ENCODE data around the gene XYLT2. TPM values are rescaled to one million over a fixed set of nuclear protein-coding genes. Genes with fewer than 3 reads are reported as not detected.

The XYLT2 gene
- total RNA-seq, 4 donors from 2014 or later, result 27.6 to 32.3 (median 29.9) TPM

DNA sequence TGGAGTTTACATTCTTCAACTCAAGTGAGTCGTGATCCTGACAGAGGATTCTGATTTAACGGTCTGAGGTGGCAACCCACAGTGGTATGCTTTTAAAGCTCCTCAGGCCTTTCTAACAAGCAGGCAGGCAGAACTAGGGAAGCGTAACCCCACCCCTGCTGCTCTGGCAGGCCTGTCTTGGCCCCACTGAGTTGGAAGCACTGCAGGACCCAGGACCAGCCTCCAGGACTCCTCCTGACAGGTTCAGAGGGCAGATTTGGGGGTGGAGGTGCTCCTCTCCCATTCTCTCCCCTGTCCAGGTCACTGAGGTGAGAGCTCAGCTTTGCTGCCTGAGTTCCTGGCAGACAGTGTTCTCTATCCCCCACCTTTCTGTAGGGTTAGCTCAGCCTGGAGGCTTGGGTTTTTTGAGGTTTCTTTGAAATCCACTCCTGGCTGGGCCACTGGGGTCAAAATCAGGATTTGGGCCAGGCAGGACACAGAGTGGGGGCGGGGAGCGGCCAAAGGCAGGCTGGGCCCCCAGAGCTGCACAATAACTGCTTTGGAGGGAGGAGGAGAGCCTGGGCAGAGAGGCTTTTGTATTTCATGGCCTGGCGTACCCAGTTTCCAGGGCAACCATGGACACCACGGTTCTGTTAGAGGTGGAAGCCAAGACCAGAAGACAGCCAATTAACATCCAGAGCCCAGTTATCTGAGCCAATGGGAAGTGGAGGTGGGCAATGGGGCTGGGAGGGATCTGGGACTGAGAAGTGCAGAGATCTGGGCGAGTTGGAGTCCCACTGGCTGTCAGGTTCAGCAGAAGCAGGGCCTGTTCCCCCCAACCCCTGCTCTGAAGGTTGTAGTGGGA is 17.5 kb downstream of the XYLT2 start:
- TF ChIP-seq POLR2A (IDR thresholded peaks at IDR 0.05) (no peak), EP300 (IDR thresholded peaks at IDR 0.05) (no peak)
- TF ChIP-seq, protein P1, sequence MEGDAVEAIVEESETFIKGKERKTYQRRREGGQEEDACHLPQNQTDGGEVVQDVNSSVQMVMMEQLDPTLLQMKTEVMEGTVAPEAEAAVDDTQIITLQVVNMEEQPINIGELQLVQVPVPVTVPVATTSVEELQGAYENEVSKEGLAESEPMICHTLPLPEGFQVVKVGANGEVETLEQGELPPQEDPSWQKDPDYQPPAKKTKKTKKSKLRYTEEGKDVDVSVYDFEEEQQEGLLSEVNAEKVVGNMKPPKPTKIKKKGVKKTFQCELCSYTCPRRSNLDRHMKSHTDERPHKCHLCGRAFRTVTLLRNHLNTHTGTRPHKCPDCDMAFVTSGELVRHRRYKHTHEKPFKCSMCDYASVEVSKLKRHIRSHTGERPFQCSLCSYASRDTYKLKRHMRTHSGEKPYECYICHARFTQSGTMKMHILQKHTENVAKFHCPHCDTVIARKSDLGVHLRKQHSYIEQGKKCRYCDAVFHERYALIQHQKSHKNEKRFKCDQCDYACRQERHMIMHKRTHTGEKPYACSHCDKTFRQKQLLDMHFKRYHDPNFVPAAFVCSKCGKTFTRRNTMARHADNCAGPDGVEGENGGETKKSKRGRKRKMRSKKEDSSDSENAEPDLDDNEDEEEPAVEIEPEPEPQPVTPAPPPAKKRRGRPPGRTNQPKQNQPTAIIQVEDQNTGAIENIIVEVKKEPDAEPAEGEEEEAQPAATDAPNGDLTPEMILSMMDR (IDR thresholded peaks at IDR 0.05), result no peak
- Histone ChIP-seq H3K4me1 (peaks cover 0 to 28% (median 17%) of the 10 kb centered on the region in 4 donors), H3K27me3 (no peaks in the 10 kb centered on the region), H3K27ac (peak overlapping the region in 3 of 4 donors; percentile 47 to 67 (median 50)), H3K36me3 (peaks cover 0 to 65% (median 17%) of the 10 kb centered on the region in 3 donors), H3K4me3 (no peak overlapping the region), H3K9me3 (no peaks in the 10 kb centered on the region)
- DNase-seq (ENCODE audit: low spot score in 2 of 2), result no peak
- WGBS, 2 donors, result 27 to 30% methylated on average over 8 of the region's 8 CpGs

DNA sequence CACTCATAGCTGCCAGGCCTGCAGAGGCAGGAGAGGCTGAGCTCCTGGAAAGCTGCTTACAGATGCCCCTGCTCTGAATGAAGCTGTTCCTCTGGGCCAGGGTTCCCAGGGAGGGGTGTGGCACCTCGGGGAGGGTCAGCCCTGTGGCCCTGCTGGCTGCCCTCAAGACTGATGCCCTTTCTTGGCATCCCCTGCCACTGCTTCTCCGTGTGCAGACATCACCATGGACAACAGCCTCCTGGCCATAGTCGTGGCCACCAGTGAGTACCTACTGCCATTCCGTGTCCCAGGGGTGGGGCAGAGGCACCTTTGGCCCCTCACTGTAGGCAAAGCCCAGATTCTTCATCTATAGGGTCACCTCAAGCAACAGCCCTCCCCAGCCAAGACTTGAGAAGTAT is 18.1 kb downstream of the XYLT2 start:
- H3K27ac ChIP-seq, result peak overlapping the region in 1 of 4 donors; percentile 50
- H3K9me3 ChIP-seq, result no peaks in the 10 kb centered on the region
- no peak for DNase-seq (ENCODE audit: low spot score in 2 of 2)
- H3K4me1 ChIP-seq, result peaks cover 0 to 28% (median 17%) of the 10 kb centered on the region in 4 donors
- no peak for TF ChIP-seq EP300 (IDR thresholded peaks at IDR 0.05)
- no peak for TF ChIP-seq POLR2A (IDR thresholded peaks at IDR 0.05)
- TF ChIP-seq, protein P1 (IDR thresholded peaks at IDR 0.05), result no peak
- H3K36me3 ChIP-seq, result peaks cover 0 to 65% (median 17%) of the 10 kb centered on the region in 3 donors
- 34% methylated on average over 4 of the region's 4 CpGs; no CpG with 5 or more reads in 1 of the 2 donors for WGBS, 2 donors
- no peaks in the 10 kb centered on the region for H3K27me3 ChIP-seq
- no peak overlapping the region for H3K4me3 ChIP-seq

DNA sequence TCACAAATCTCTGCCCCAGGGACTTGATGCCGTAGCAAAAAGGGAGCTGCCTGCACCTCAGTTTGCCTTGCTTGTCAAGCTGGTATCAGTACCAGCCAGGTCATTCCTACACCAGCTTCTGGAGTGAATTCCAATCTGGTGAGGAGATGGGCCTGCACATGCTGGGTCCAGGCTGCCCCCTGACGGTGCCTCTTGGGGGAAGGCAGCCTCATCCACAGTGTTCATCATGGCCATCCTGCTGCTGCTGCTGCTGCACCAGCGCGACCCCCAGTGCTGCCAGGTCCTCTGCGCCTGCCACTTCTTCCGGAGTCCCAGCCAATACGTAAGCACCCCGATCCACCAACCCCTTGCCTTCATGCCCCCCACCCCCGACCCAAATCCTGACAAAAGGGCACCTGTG is 18.8 kb downstream of the XYLT2 start:
- peaks cover 0 to 65% (median 19%) of the 10 kb centered on the region in 3 donors for H3K36me3 ChIP-seq
- 60 to 62% methylated on average over 9 of the region's 9 CpGs for whole genome bisulfite sequencing, 2 donors

DNA sequence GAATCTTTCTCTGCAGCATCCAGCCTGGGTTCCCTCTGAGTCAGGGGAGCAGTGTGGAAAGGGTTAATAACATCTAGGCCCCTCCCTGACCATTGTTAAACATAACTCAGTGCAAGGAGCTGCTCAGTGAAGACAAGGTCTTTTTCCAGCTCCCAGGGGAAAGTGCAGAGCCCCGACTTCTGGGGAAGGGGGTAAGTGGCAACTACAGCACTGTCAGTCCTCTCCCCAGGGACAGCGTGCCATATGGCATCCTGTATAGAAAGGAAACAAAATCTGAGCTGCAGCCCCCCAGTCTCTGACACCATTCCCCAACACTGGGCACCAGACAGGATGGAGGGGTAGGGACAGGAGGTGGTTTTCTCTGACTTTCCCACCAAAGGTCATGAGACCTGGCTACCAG is 19.2 kb downstream of the XYLT2 start:
- Histone ChIP-seq H3K27me3 (no peaks in the 10 kb centered on the region), H3K4me3 (no peak overlapping the region), H3K9me3 (no peaks in the 10 kb centered on the region), H3K36me3 (peaks cover 0 to 65% (median 24%) of the 10 kb centered on the region in 3 donors), H3K4me1 (peaks cover 0 to 28% (median 17%) of the 10 kb centered on the region in 4 donors), H3K27ac (no peak overlapping the region)
- WGBS, 2 donors, result 49 to 57% methylated on average over 2 of the region's 2 CpGs
- DNase-seq (ENCODE audit: low spot score in 2 of 2), result no peak
- TF ChIP-seq, protein P1 (IDR thresholded peaks at IDR 0.05), result no peak
- TF ChIP-seq POLR2A (IDR thresholded peaks at IDR 0.05), result no peak
- no peak for TF ChIP-seq EP300 (IDR thresholded peaks at IDR 0.05)

More for the DNA sequence above, 18.8 kb downstream of the XYLT2 start:
- Histone ChIP-seq H3K4me3 (no peak overlapping the region), H3K9me3 (no peaks in the 10 kb centered on the region), H3K27me3 (no peaks in the 10 kb centered on the region), H3K4me1 (peaks cover 0 to 28% (median 17%) of the 10 kb centered on the region in 4 donors), H3K27ac (no peak overlapping the region)
- DNase-seq (ENCODE audit: low spot score in 2 of 2), result no peak
- no peak for TF ChIP-seq POLR2A (IDR thresholded peaks at IDR 0.05)
- TF ChIP-seq, protein P1 (IDR thresholded peaks at IDR 0.05), result no peak
- TF ChIP-seq EP300 (IDR thresholded peaks at IDR 0.05), result no peak

Measured in tibial nerve (tissue), 4 donors.